NCI-H1048 (cell line): ENCODE data around the gene TMEM266.

Source experiments
- DNase-seq: peaks from one replicate; lab custom pipeline; 2025; lab: John Stamatoyannopoulos, UW

TMEM266 gene

DNA sequence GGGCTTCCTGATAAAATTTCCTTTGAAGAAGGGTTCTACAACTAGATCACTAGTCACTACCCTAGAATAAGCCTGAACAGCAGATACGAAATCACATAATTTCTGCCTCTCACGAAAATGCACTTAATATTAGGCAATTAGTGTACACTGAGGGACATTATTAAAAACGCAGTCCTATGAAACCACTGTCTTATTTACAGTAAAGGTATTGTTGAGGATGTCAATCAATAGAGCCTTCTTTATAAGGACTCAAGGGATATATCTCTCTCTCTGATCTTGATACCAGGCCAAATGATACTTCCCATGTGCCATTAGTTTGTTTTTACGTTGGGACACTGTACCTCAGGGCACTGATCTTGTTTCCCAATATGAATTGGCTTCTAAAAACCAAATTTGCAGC is 191.9 kb downstream of the TMEM266 start:
- no peak for DNase-seq

DNA sequence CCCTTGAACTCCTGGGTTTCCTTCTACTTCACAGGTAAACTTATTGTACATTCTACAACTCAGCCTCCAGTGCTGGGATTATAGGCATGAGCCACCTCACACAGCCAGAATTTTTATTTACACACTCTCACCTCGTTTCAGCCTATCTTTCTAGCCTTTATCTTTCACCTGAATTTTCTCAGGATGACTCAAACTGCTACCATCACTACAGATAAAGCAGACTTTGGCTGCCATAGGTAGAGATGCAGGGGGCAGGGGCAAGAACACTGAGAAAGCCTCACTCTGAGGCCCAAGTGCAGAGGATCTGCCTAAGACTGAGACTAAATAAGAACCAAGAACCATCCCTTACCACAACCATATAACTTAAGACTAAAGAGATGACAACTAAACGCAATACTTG is 192.5 kb downstream of the TMEM266 start:
- DNase-seq: no peak

DNA sequence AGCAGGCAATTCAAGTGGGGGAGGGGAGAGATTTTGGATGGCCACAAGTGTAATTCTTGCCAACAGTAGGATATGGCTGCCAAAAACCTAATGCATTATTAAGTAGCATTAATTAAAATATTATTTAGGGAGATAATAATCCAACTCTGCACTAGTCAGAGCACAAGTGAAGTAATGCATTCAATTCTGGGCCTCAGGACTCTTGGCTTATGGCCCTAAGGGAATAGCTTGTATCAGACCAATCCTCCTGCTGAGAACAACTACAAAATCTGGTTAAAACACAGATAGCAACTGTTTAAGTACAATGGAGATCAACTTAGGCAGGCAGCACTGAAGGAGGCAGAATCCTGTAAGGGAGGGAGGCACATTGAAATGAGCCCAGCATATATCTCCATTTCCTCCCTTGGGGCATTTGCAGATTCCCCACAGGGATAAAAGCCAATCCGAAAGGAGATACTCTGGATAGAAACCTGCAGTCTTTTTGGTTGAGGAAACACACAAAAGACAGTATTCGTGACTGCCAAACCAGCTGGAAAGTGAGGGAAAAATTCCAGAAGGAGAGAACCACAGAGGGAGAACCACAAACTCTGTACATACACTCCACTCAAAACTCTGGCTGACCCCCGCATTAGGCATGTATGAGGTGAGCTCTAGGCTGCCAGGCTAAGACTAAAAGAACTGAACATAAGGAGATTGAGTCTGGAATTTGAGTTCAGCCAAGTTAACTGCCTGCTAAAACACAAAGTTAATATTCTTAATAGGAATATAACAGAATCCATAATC is 194.1 kb downstream of the TMEM266 start:
- no peak for DNase-seq
